HL-60 (cell line): ENCODE results near the gene PLA2G4B.

Experiments
- POLR2AphosphoS5 ChIP-seq: IDR thresholded peaks from 2 replicates; pipeline ENCODE4 v1.6.1; 2012; ENCODE audit warnings: low read depth
- SPI1 ChIP-seq: IDR thresholded peaks from 2 replicates; pipeline ENCODE4 v1.6.1; 2012; ENCODE audit warnings: low read depth, mild to moderate bottlenecking, borderline replicate concordance
- TF ChIP-seq, protein P1 (sequence below): IDR thresholded peaks from one replicate; pipeline ENCODE4 v1.5.1; 2011; ENCODE audit warnings: low read length, control low read depth, inconsistent platforms; ENCODE audit not compliant: insufficient read depth
- TF ChIP-seq, protein P2 (sequence below): IDR thresholded peaks from 2 replicates; pipeline ENCODE4 v1.6.1; 2012; ENCODE audit warnings: low read depth; ENCODE audit not compliant: insufficient replicate concordance

DNA sequence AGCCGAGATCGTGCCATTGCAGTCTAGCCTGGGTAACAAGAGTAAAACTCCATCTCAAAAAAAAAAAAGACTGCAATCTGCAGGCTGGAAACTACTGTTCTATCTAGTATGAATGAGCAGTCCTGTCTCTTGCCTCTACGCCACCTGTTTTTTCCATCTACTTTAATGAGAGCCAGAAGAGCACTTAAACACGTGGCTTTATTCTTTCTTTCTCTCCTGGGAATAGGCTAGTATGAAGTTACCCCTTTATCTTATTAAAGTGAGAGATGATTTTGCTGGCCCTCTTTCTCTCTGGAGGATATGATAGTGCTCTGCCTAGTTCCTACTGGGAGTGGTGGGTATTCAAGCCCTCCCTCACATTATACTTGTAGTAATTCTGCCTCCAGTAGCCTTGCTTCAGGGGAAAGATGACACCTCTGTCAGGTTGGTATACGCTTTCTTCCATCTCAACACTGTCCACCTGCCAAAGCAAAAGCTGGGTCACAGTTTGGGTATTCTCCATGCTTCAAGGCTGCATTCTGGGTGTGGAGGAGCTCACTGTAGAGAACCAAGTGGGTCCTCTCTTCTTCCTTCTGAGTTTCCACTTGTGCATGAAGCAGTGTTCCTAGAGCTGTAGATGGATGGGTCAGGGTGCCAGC, 46.5 kb upstream of the PLA2G4B start:
- TF ChIP-seq, protein P1, sequence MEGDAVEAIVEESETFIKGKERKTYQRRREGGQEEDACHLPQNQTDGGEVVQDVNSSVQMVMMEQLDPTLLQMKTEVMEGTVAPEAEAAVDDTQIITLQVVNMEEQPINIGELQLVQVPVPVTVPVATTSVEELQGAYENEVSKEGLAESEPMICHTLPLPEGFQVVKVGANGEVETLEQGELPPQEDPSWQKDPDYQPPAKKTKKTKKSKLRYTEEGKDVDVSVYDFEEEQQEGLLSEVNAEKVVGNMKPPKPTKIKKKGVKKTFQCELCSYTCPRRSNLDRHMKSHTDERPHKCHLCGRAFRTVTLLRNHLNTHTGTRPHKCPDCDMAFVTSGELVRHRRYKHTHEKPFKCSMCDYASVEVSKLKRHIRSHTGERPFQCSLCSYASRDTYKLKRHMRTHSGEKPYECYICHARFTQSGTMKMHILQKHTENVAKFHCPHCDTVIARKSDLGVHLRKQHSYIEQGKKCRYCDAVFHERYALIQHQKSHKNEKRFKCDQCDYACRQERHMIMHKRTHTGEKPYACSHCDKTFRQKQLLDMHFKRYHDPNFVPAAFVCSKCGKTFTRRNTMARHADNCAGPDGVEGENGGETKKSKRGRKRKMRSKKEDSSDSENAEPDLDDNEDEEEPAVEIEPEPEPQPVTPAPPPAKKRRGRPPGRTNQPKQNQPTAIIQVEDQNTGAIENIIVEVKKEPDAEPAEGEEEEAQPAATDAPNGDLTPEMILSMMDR = no peak
- TF ChIP-seq POLR2AphosphoS5 (no peak), SPI1 (no peak)
- TF ChIP-seq, protein P2, sequence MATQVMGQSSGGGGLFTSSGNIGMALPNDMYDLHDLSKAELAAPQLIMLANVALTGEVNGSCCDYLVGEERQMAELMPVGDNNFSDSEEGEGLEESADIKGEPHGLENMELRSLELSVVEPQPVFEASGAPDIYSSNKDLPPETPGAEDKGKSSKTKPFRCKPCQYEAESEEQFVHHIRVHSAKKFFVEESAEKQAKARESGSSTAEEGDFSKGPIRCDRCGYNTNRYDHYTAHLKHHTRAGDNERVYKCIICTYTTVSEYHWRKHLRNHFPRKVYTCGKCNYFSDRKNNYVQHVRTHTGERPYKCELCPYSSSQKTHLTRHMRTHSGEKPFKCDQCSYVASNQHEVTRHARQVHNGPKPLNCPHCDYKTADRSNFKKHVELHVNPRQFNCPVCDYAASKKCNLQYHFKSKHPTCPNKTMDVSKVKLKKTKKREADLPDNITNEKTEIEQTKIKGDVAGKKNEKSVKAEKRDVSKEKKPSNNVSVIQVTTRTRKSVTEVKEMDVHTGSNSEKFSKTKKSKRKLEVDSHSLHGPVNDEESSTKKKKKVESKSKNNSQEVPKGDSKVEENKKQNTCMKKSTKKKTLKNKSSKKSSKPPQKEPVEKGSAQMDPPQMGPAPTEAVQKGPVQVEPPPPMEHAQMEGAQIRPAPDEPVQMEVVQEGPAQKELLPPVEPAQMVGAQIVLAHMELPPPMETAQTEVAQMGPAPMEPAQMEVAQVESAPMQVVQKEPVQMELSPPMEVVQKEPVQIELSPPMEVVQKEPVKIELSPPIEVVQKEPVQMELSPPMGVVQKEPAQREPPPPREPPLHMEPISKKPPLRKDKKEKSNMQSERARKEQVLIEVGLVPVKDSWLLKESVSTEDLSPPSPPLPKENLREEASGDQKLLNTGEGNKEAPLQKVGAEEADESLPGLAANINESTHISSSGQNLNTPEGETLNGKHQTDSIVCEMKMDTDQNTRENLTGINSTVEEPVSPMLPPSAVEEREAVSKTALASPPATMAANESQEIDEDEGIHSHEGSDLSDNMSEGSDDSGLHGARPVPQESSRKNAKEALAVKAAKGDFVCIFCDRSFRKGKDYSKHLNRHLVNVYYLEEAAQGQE = no peak
